Lung (tissue), 12 donors: Measurements from ENCODE around the gene SLF1. TPM values are rescaled to one million over a fixed set of nuclear protein-coding genes. Genes with fewer than 3 reads are reported as not detected.

Experiments used
- ATAC-seq: fragments of 200-7000 bp; cut with Tn5 transposase; one replicate; pipeline ENCODE4 v1.9.1; 2020; ENCODE audit warnings: moderate number of reproducible peaks; ENCODE audit not compliant: insufficient read depth, low FRiP score
- DNase-seq, 3 donors: peaks; one replicate each; pipeline ENCODE4 v3.0.0-alpha.2; 2013 to 2017
- H3K27ac ChIP-seq, 2 donors: one replicate each; pipeline ENCODE4 v1.5.1; 2013; ENCODE audit warnings: mild to moderate bottlenecking in 2 of 2, moderate library complexity in 2 of 2, control low read depth in 1 of 2, inconsistent platforms in 1 of 2, low read depth in 1 of 2, low read length in 1 of 2
- H3K27me3 ChIP-seq, 3 donors: one replicate each; pipeline ENCODE4 v1.5.1; 2013; ENCODE audit warnings: low read length in 2 of 3; ENCODE audit not compliant: control insufficient read depth in 3 of 3, insufficient read depth in 3 of 3
- H3K36me3 ChIP-seq, 4 donors: one replicate each; pipeline ENCODE4 v1.5.1; 2013; ENCODE audit warnings: low read length in 4 of 4, mild to moderate bottlenecking in 1 of 4, moderate library complexity in 1 of 4; ENCODE audit not compliant: control insufficient read depth in 4 of 4, insufficient read depth in 4 of 4
- H3K4me1 ChIP-seq, 5 donors: one replicate each; pipeline ENCODE4 v1.5.1; 2013; ENCODE audit warnings: low read length in 5 of 5, mild to moderate bottlenecking in 2 of 5, moderate library complexity in 1 of 5; ENCODE audit not compliant: control insufficient read depth in 5 of 5, insufficient read depth in 5 of 5
- H3K4me3 ChIP-seq: one replicate; pipeline ENCODE4 v1.5.1; 2013; ENCODE audit warnings: mild to moderate bottlenecking, control low read depth, moderate library complexity
- H3K9ac ChIP-seq, 2 donors: one replicate each; pipeline ENCODE4 v1.5.1; 2013; ENCODE audit warnings: low read length in 2 of 2, control low read depth in 1 of 2; ENCODE audit not compliant: insufficient read depth in 1 of 2
- H3K9me3 ChIP-seq, 4 donors: one replicate each; pipeline ENCODE4 v1.5.1; 2013; ENCODE audit warnings: low read length in 3 of 4, mild to moderate bottlenecking in 1 of 4, moderate library complexity in 1 of 4; ENCODE audit not compliant: control insufficient read depth in 4 of 4, insufficient read depth in 3 of 4
- CTCF ChIP-seq: IDR thresholded peaks from 2 replicates; pipeline ENCODE4 v1.5.1; 2012; ENCODE audit warnings: mild to moderate bottlenecking; ENCODE audit errors: control extremely low read depth, extremely low read depth
- whole genome bisulfite sequencing, 2 donors: extraction: QIAGEN DNeasy Blood & Tissue Kit; methylation state at CpG; one replicate each; pipeline ENCODE4 v1.1.7; 2013; 5-methylcytosine and 5-hydroxymethylcytosine counted together
- polyA plus RNA-seq, 2 donors: library from polyadenylated mRNA; stranded (reverse); fragments of 200-250 nt; gene quantifications; one replicate each; pipeline ENCODE4 v1.2.1, GENCODE V29; 2013
- total RNA-seq, 2 donors: library from RNA; depleted of rRNA in 1 of 2; stranded (reverse); fragments of >200 nt in 1 of 2; gene quantifications; one replicate each; pipeline ENCODE4 v1.2.1, GENCODE V29; 2014 to 2021
- donor health status: control.
- donor health status: control.
- donor health status: Bipolar disorder and iron deficiency.
- donor health status: healthy.
- donor health status: DM: yes; HTN: yes; CAD: no.

The SLF1 gene
- total and polyA plus RNA-seq, 4 donors: 2.1 to 29.5 (median 5.0) TPM

DNA sequence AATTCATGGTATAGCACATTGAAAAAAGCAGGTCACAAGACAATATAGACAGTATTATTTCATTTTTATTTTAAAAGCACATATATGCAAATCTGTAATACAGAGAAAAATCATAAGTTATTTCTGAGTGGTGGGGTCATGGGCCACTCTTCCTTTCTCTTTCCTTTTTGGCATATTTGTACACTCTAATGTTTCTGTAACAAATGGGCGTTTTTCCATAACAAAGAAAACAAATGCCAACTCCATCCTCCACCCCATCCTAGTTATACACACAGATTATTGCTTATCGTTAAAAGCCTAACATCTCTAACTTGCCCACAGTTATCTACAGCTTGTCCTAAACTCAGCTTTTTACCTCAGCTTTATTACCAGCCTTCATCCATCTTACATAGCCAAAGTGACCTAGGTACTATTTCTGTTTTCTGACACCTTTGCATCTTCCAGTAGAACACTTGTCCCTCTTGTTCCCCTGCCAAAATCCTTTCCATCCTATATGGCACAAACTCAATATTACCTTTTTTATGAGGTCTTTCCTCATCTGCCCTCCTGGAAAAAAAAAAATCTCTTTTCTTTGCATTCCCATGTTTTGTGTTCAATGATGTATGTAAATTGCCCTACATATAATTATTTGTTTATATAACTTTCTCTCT, 4.2 kb upstream of the SLF1 start:
- H3K9ac ChIP-seq: no peak overlapping the region
- H3K27ac ChIP-seq: no peak overlapping the region
- WGBS, 2 donors: 89 to 92% methylated on average over 2 of the region's 2 CpGs
- peaks cover 0 to 23% (median 5%) of the 10 kb centered on the region in 5 donors for H3K4me1 ChIP-seq
- H3K27me3 ChIP-seq: no peaks in the 10 kb centered on the region
- no peaks in the 10 kb centered on the region for H3K9me3 ChIP-seq
- no peaks in the 10 kb centered on the region for H3K36me3 ChIP-seq
- no peak overlapping the region for H3K4me3 ChIP-seq
- DNase-seq (no peak), ATAC-seq (no peak)
- TF ChIP-seq CTCF: no peak

- Histone ChIP-seq H3K9me3 (no peaks in the 10 kb centered on the region), H3K36me3 (no peaks in the 10 kb centered on the region), H3K27me3 (no peaks in the 10 kb centered on the region), H3K4me1 (peaks cover 0 to 33% (median 8%) of the 10 kb centered on the region in 5 donors), H3K9ac (no peak overlapping the region), H3K4me3 (no peak overlapping the region), H3K27ac (no peak overlapping the region)
- no peak for DNase-seq
- ATAC-seq: no peak
- no peak for TF ChIP-seq CTCF
- WGBS, 2 donors: 96 to 99% methylated on average over 3 of the region's 3 CpGs
Measured at GRCh38 chr5:94615862-94616261, 2.6 kb upstream of the SLF1 start.

GRCh38 chr5:94618029-94618492, 408 bp upstream of the SLF1 start:
- TF ChIP-seq CTCF: no peak
- Histone ChIP-seq H3K4me1 (peaks cover 0 to 38% (median 11%) of the 10 kb centered on the region in 5 donors), H3K27ac (peak overlapping the region; percentile 89 to 90), H3K9me3 (no peaks in the 10 kb centered on the region), H3K36me3 (no peaks in the 10 kb centered on the region), H3K27me3 (no peaks in the 10 kb centered on the region), H3K9ac (peak overlapping the region; percentile 18 to 78), H3K4me3 (peak overlapping the region; percentile 90)
- ATAC-seq (peak; percentile 61), DNase-seq (peak; percentile 72 to 84 (median 84))
- WGBS, 2 donors: 0 to 1% methylated on average over 23 of the region's 23 CpGs
